Mesenteric fat pad (tissue), 1 donor: ENCODE measurements around the gene RABGGTA. TPM values are rescaled to one million over a fixed set of nuclear protein-coding genes. Genes with fewer than 3 reads are reported as not detected.

Experiments used
- DNase-seq: peaks from one replicate; pipeline ENCODE4 v3.0.0-alpha.2; 2020; ENCODE audit warnings: low spot score
- long read RNA-seq: library from polyadenylated mRNA; unstranded; transcript quantifications from one replicate; pipeline ENCODE4 v2.0.0, GENCODE V29; 2020
- total RNA-seq: library from RNA; stranded (reverse); fragmentation: NEBNext Ultra II Directional; extraction: Animal tissue kit (Norgen Biotek cat#: 25700); gene quantifications from one replicate; pipeline ENCODE4 v1.2.1, GENCODE V29; 2021
- donor health status: DM: yes; HTN: yes; CAD: no.

The RABGGTA gene, protein sequence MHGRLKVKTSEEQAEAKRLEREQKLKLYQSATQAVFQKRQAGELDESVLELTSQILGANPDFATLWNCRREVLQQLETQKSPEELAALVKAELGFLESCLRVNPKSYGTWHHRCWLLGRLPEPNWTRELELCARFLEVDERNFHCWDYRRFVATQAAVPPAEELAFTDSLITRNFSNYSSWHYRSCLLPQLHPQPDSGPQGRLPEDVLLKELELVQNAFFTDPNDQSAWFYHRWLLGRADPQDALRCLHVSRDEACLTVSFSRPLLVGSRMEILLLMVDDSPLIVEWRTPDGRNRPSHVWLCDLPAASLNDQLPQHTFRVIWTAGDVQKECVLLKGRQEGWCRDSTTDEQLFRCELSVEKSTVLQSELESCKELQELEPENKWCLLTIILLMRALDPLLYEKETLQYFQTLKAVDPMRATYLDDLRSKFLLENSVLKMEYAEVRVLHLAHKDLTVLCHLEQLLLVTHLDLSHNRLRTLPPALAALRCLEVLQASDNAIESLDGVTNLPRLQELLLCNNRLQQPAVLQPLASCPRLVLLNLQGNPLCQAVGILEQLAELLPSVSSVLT
- 17.0 TPM for total RNA-seq
- long read RNA-seq, transcript RABGGTA-201 (17 exons, 2,088 nt): major isoform, 48 of 77 reads
- long read RNA-seq, partial matches to known transcripts: 5 of 77 reads
- long read RNA-seq, other reads (novel, unspliced or antisense): 21 of 77 reads

DNA sequence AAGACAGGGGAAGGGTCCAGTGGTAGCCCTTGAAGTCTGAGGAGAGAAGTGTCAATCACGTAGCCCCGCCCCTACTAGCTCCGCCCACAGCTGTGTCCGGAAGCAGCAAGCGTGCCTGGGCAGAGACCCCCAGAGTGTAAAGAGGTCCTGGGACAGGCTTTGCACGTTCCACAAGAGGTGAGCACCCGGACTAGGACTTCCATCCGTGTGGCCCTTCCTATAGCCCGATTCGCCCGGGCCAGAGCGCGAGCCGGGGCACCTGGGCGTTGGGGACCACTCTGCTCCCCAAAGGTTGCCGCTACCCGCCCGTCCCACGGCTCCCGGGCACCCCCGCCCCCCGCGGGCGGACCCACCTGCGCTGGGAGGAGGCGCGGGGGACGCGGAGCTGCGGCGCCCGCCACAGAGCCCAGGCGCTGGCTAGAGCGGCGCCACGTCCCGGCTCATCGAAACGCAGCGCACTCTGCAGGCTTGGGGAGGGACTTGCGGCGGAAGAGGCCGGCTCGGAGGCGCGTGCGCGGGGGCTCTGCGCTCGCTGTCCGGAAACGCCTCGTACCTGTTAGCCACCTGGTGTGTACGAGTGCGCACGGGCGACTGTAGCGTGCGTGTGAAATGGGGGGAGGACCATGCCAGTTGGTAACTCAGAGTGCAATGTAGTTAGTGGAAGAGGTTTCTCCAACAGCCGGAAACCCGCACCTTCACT lies at the start of gene RABGGTA:
Gene RABGGTA (minus strand): TSS at position 464 of the 700 bp plus-strand sequence. CDS start 482 bp downstream, outside the sequence.
- peak; percentile 94 for DNase-seq

DNA sequence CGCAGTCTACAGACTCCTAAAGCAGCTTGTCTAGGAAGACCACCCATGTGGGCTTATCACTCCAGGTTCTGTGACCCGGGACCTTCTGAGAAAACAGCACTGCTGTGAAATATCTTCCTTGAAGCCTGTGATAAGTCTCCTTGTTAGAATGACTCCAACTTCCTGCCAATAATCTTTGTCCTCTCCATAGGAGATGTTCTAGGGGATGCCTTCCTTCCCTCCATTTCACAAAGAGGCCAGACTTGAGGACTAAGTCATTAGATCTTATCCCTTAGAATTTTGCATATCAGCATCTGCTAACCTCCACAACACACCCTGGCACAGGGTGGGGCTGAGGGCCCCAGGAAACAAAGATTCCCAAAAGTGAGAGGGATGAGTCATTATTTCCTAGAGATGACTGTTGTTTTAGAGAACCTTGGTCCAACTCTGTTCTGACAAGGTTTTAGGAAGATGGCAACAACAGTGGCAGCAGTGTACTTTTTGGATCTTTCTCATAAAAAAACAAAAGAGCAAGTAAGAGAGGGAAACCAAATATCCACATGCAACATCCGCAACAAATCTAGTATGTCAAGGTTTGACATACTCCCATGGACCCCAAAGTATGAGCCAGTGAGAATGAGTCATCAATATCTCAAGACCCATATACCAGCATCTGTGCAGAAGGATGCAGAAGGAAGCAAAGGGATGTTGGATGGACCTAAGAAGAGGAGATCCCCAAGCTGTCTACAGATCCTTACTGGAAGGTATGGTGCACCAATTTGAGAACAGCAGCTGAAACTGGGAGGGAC lies 45.9 kb upstream of the RABGGTA start:
- no peak for DNase-seq

DNA sequence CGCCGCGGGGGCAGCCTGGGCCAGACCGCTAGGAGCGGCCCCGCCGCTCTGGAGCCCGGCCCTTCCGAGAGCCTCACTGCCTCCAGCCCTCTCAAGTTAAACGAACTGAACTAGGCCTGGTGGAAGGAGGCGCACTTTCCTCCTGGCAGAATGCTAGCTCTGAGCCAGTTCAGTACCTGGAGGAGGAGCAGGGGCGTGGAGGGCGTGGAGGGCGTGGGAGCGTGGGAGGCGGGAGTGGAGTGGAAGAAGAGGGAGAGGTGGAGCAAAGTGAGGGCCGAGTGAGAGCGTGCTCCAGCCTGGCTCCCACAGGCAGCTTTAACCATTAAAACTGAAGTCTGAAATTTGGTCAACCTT lies 45.2 kb upstream of the RABGGTA start:
- no peak for DNase-seq

DNA sequence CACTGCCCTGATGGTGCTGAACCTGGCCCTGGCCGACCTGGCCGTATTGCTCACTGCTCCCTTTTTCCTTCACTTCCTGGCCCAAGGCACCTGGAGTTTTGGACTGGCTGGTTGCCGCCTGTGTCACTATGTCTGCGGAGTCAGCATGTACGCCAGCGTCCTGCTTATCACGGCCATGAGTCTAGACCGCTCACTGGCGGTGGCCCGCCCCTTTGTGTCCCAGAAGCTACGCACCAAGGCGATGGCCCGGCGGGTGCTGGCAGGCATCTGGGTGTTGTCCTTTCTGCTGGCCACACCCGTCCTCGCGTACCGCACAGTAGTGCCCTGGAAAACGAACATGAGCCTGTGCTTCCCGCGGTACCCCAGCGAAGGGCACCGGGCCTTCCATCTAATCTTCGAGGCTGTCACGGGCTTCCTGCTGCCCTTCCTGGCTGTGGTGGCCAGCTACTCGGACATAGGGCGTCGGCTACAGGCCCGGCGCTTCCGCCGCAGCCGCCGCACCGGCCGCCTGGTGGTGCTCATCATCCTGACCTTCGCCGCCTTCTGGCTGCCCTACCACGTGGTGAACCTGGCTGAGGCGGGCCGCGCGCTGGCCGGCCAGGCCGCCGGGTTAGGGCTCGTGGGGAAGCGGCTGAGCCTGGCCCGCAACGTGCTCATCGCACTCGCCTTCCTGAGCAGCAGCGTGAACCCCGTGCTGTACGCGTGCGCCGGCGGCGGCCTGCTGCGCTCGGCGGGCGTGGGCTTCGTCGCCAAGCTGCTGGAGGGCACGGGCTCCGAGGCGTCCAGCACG lies 44.6 kb upstream of the RABGGTA start:
- no peak for DNase-seq

DNA sequence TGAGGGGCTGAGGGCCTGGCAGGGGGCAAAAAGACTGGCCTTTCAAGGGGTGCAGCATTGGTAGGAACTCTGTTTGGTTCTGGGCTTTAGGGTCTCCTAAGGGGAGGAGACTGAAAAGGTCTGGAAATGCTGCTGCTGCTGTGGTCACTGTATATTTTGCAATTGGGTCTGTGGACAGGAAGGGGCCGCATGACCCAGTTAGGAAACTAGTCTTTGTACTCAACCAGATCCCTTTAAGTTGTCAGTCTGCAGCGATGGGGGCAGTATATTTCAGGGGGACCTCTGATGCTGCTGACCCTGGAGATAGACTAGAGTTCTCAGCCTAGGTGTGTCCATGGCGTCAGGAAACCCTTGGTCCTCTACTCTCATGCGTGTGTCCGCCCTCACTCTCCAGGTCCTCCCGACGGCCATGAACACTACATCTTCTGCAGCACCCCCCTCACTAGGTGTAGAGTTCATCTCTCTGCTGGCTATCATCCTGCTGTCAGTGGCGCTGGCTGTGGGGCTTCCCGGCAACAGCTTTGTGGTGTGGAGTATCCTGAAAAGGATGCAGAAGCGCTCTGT lies 43.9 kb upstream of the RABGGTA start:
- DNase-seq: no peak

DNA sequence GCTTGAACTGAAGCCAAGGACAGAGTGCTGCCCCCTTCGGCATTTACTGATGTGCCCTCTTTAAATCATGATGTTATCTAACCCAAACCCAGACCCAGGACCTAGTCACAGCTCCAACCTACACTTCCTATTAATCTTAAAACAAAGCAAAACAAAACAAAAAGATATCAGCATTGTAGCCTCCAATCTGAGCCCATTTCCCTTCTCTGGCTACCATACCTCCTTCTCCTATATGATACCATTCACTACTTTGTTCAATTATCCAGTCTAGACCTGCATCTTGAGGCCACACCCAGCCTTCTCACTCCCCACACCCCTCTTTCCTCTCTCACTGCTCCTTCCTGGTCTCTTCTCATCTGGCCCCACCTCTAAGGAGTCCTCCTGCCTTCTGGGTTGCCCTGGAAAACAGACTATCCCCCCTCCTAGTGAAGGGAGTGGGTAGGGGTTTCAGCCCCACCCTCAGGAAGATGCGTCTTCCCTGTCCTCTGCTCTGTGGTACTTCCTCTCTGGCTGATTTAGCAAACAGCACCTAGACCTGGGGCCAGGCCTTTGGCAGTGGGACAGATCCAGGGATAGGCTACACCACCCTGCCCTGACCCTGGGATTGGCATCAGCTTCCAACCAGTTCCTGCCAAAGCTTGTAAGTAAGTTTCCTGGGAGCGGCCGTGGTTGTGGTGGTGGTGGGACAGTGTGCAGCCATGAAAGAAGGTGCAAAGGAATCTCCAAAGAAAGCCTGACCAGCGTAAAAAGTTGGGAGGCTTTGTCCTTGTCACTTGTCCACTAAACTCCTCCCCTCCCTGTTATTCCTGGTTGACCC lies 43.2 kb upstream of the RABGGTA start:
- no peak for DNase-seq

DNA sequence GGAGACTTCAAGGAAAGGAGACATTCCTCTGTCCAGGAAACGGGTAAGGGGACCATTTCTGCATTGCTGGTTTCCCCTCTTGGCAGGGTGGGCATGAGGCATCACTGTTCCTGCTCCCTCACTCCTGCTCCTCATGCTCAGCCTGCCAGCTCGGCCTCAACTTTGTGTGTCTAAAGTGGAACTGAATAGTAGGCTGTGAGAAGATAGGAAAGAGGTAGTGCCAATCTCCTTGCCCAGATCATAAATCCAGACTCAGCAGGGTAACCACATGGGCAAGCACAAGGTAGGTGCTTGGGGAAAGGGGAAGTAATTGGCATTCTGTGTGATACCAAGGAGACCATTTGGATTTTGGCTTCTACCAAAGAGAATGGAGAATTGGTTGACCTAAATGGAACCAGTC lies 42.5 kb upstream of the RABGGTA start:
- no peak for DNase-seq

DNA sequence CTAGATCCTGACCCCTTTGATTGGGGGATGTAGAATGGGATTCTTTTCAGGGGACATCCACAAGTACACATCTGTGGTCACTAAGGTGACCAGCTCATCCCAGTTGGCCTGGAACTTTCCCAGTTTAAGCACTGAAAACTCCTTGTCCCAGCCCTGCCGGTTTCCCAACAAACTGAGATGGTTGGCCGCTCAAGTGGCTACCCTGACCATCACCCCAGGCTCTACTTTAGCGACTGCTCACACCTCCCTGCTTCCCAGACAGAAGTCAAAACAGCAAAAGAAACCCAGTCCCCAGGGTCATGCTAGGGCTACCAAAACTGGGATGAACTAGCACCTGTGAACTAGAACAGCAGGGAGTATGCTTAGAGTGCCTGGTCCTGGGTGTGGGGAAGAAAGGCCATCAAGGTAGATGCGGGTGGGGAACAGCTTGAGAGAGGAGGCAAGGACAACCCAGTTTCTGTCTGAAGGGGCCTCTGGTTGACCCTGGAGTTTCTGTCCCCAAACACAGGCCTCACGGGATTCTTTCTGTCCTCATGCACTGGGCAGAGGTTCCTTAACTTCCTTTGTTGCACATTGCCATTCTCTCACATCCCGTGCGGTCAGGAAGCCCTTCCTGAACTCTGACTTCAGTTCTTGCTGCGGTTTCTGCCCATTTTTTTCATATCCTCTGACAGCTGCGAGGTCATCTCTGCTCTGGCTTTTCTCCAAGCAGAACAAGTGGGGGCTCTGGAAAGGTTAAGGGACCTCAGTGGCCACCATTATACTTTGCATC lies 41.5 kb upstream of the RABGGTA start:
- DNase-seq: no peak

DNA sequence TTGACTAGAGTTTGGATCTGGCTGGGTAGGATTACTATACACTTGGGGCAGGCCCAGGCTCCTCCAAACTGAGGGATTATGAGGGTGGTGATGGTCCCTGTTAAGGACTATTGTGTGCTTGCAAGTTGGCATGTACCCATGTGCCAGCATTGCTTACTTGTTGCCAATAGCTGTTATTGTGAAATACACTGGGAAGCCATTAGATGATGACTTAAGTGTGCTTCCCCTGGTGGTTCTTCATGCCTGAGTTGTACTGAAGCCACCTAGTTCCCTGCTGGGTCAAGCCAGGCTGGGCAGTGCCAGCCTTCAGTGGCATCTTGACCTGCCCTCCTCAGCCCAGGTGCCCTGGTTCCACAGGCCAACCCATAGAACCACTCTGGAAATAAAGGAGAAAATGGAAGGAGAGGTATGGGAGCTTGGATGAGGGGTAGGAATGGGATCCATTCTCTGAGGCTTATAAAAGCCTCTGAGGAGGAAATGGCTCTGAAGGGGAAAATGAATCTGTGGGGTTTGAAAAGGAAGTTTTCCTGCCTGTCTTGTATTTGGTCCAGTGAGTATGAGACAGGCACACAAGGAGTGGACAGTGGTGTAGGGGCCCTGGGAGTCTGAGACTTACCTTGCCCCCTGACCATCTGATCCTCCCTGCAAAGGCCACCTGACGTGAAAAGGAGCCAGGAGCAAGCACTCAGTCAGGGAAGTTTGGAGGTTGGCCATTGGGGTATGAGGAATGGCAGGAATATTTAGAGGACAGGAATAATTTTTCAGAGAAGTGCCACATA lies 40.6 kb upstream of the RABGGTA start:
- DNase-seq: no peak

DNA sequence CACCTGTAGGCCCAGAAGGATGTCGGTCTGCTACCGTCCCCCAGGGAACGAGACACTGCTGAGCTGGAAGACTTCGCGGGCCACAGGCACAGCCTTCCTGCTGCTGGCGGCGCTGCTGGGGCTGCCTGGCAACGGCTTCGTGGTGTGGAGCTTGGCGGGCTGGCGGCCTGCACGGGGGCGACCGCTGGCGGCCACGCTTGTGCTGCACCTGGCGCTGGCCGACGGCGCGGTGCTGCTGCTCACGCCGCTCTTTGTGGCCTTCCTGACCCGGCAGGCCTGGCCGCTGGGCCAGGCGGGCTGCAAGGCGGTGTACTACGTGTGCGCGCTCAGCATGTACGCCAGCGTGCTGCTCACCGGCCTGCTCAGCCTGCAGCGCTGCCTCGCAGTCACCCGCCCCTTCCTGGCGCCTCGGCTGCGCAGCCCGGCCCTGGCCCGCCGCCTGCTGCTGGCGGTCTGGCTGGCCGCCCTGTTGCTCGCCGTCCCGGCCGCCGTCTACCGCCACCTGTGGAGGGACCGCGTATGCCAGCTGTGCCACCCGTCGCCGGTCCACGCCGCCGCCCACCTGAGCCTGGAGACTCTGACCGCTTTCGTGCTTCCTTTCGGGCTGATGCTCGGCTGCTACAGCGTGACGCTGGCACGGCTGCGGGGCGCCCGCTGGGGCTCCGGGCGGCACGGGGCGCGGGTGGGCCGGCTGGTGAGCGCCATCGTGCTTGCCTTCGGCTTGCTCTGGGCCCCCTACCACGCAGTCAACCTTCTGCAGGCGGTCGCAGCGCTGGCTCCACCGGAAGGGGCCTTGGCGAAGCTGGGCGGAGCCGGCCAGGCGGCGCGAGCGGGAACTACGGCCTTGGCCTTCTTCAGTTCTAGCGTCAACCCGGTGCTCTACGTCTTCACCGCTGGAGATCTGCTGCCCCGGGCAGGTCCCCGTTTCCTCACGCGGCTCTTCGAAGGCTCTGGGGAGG lies 39.5 kb upstream of the RABGGTA start, which contains the start of gene LTB4R:
Gene LTB4R (plus strand): TSS at position 857 of the 959 bp plus-strand sequence. CDS start 4,150 bp downstream, outside the sequence.
- DNase-seq: peak; percentile 94

DNA sequence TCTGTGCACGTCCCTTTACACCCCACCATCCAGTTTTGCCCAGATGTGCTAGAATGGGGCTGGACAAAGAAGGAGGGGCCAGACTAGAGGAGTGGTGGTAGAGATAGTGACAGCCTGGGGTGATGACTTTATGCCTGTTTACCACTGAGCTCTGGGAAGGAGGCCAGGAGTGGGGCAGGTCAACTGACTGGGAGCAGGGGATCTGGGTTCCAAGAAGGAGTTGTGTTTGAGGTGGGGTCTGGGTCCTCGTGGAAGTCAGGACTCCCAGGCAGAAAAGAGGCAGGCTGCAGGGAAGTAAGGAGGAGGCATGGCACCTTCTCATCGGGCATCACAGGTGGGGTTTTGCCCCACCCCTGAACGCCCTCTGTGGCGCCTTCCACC lies 38.9 kb upstream of the RABGGTA start:
- DNase-seq: no peak

DNA sequence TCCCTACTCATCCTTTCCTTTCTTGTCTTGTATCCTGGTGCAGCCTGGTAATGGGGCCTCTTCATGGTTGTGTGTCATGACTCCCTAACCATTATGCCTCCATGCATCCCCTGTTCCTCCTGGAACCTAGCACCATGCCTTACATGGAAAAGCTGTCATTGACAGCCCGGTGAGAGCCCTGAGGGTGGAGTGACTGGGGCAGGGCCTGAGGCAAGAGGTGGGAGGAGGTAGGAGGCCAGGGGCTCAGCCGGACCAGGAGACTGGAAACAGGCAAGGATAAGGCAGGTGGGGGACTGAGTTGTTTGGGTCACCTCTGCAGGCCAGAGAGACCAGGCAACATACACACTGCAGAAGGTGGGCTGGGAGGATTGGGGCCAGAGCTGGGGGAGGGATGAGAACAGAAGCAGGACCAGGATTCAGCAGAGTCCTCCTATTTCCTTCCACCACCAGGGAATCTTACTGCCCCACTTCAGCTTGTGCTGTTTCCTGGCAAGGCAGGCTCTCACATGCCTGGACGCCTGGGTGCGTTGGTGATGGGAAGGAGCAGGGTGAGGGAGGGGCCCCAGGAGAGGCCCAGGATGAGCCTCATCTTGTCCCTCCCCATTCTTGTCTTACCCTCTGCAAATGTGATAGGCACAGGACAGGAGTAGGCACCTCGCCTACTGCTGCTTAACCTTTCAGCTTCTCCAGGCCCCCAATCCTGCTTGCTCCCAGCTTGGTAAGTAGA lies 38.3 kb upstream of the RABGGTA start, which contains the start of gene LTB4R2:
Gene LTB4R2 (plus strand): TSS at position 603 of the 727 bp plus-strand sequence. CDS start 525 bp downstream, outside the sequence.
- no peak for DNase-seq

DNA sequence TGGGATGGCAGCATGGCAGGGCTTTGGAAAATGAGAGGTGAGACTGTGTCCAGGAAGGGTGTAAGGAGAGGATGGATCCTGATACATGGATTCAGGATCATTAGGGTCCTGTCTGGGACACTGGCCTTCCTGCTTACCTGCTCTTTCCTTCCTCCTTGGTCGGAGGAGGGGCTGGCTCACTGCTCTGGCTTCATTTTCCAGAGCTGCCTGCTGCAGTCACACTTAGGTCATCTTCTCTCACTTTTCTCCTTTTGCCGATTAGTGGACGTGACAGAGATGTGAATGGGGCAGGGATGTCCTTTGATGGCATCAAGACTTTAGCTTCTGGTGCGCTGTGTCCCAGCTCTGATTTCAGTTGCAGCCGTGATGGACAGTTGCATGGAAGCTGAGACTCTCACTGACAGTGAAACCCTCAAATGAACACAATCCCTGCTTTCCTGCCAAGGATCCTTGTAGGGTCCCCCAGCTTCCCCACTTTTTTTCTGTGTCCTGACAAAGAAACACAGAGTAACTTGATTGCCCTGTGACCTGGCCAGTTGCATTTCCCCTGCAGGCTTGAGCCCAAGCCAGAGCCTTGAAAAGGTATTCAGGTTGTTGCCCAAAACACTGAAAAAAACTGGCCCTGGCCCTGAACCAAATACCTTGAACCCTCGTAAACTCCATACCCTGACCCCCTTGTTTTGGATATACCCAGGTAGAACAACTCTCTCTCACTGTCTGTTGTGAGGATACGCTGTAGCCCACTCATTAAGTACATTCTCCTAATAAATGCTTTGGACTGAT lies 37.1 kb upstream of the RABGGTA start:
- no peak for DNase-seq

DNA sequence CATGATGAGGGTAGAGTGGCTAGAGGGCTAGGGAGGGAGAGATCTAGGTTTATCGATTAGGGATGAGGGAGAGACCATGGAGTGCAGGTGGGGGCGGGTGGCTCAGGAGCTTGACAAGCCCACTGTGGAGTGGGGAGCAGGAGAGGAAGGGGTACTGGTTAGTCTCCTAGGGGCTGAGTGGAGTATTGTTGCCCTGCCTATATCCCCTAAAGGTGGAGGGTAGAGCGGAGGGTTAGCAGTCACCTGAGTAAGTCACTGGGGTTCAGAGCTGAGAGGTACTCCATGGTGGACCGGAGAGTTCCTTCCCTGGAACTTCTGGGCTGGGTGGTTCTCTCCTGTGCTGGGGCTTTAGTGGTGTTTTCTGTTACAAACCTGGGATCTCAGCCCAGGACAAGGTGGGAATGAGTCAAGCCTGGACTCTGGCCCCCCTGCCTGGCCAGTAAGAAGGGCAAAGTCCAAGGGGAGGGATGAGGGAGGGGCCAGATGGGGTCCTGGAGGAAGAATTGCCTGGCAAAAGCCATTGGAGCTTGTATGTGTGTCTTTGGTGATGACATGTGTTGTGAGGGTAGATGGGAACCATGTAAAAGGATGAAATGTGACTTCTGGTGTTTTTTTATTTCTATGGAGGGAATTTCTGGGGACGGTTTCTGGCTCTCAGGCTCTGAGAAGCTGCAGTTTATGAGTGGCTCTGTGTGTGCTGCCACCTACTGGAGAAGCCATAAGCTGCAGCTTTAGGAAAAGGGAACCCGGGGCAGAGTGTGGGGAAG lies 36.4 kb upstream of the RABGGTA start, which contains the start of gene CIDEB:
Gene CIDEB (minus strand): TSS at position 403 of the 767 bp plus-strand sequence. CDS start 119 bp downstream, at position 284.
- DNase-seq: no peak
